Endodermal cell (in vitro differentiated cells): ENCODE data around the gene PCGF3. TPM values are rescaled to one million over a fixed set of nuclear protein-coding genes. Genes with fewer than 3 reads are reported as not detected.

Source experiments
- DNase-seq: peaks from one replicate; pipeline ENCODE4 v3.0.0-alpha.2; 2017
- H3K27ac ChIP-seq: 2 replicates; pipeline ENCODE4 v1.5.1; 2013; ENCODE audit warnings: mild to moderate bottlenecking, low read depth, low read length, moderate library complexity
- H3K27me3 ChIP-seq: 2 replicates; pipeline ENCODE4 v1.6.1; 2013; ENCODE audit warnings: mild to moderate bottlenecking, low read length, moderate library complexity; ENCODE audit not compliant: insufficient read depth, control insufficient read depth, poor library complexity, severe bottlenecking
- H3K36me3 ChIP-seq: 2 replicates; pipeline ENCODE4 v1.7.0; 2013; ENCODE audit warnings: mild to moderate bottlenecking, low read length, moderate library complexity; ENCODE audit not compliant: control insufficient read depth, insufficient read depth
- H3K4me1 ChIP-seq: one replicate; pipeline ENCODE4 v1.7.0; 2013; ENCODE audit warnings: low read length; ENCODE audit not compliant: control insufficient read depth, insufficient read depth
- H3K4me3 ChIP-seq: 2 replicates; pipeline ENCODE4 v1.5.1; 2013; ENCODE audit warnings: mild to moderate bottlenecking, low read length, moderate library complexity
- H3K9ac ChIP-seq: 2 replicates; pipeline ENCODE4 v1.6.1; 2013; ENCODE audit warnings: mild to moderate bottlenecking, low read length, moderate library complexity; ENCODE audit not compliant: poor library complexity, severe bottlenecking; ENCODE audit errors: extremely low read depth
- H3K9me3 ChIP-seq: 2 replicates; pipeline ENCODE4 v1.6.1; 2013; ENCODE audit warnings: mild to moderate bottlenecking, low read length, moderate library complexity; ENCODE audit not compliant: control insufficient read depth
- H3K27ac Mint-ChIP-seq: 2 replicates; pipeline ENCODE4 v1.8.0; 2020; ENCODE audit warnings: mixed read lengths
- H3K27me3 Mint-ChIP-seq: 2 replicates; pipeline ENCODE4 v1.8.0; 2021; ENCODE audit warnings: mild to moderate bottlenecking, mixed read lengths; ENCODE audit not compliant: insufficient read depth
- H3K36me3 Mint-ChIP-seq: 2 replicates; pipeline ENCODE4 v1.8.0; 2020; ENCODE audit warnings: low read depth, mixed read lengths
- H3K4me1 Mint-ChIP-seq: 2 replicates; pipeline ENCODE4 v1.8.0; 2020; ENCODE audit warnings: mixed read lengths
- H3K4me3 Mint-ChIP-seq: 2 replicates; pipeline ENCODE4 v1.8.0; 2020; ENCODE audit warnings: mild to moderate bottlenecking, moderate library complexity, mixed read lengths
- H3K9me3 Mint-ChIP-seq: 2 replicates; pipeline ENCODE4 v1.8.0; 2020; ENCODE audit warnings: mild to moderate bottlenecking, mixed read lengths
- CTCF ChIP-seq: fragments of 200-600 bp; sonication (generic); conservative IDR thresholded peaks from 2 replicates; pipeline ENCODE4 v1.5.0; 2021; ENCODE audit warnings: antibody characterized with exemption, mild to moderate bottlenecking
- WGBS, 2 experiments: methylation state at CpG; one replicate each; pipeline versions ENCODE4 v1.1.5 to v1.1.7; 2013; ENCODE audit warnings: missing lambda C conversion rate in 2 of 2, mixed read lengths in 1 of 2; ENCODE audit not compliant: insufficient coverage in 1 of 2, insufficient read length in 1 of 2; 5-methylcytosine and 5-hydroxymethylcytosine counted together
- total RNA-seq, 2 donors: library from RNA; stranded (reverse); fragmentation: NEBNext Ultra II Directional in 1 of 2; extraction: Animal tissue kit (Norgen Biotek cat#: 25700) in 1 of 2; gene quantifications; 2 replicates in 1 of 2; 3 replicates in 1 of 2; pipeline ENCODE4 v1.2.1, GENCODE V29; 2021

PCGF3 gene
- total RNA-seq, 2 donors from 2014 or later, result 53.1 to 64.0 TPM

GRCh38 chr4:709348-709747, 3.7 kb downstream of the PCGF3 start:
- peaks cover 10% of the 10 kb centered on the region for H3K9me3 Mint-ChIP-seq
- Histone ChIP-seq H3K9me3 (no peaks in the 10 kb centered on the region), H3K4me1 (no peaks in the 10 kb centered on the region), H3K4me3 (peak overlapping the region; percentile 38), H3K9ac (no peak overlapping the region), H3K36me3 (peaks cover 43% of the 10 kb centered on the region), H3K27me3 (peaks cover 6% of the 10 kb centered on the region), H3K27ac (no peak overlapping the region)
- peaks cover 35% of the 10 kb centered on the region for H3K36me3 Mint-ChIP-seq
- no peak for TF ChIP-seq CTCF
- DNase-seq, result no peak
- 94 to 100% methylated on average over 6 of the region's 6 CpGs for WGBS, 2 experiments
- H3K4me3 Mint-ChIP-seq, result no peak overlapping the region
- H3K27me3 Mint-ChIP-seq, result peaks cover 5% of the 10 kb centered on the region
- no peaks in the 10 kb centered on the region for H3K4me1 Mint-ChIP-seq
- no peak overlapping the region for H3K27ac Mint-ChIP-seq

GRCh38 chr4:710116-710515, 4.5 kb downstream of the PCGF3 start:
- TF ChIP-seq CTCF, result no peak
- H3K27me3 Mint-ChIP-seq, result peaks cover 2% of the 10 kb centered on the region
- Histone ChIP-seq H3K4me3 (no peak overlapping the region), H3K4me1 (no peaks in the 10 kb centered on the region), H3K9me3 (no peaks in the 10 kb centered on the region), H3K9ac (no peak overlapping the region), H3K27me3 (peaks cover 1% of the 10 kb centered on the region), H3K36me3 (peaks cover 44% of the 10 kb centered on the region), H3K27ac (no peak overlapping the region)
- no peaks in the 10 kb centered on the region for H3K4me1 Mint-ChIP-seq
- 90% methylated on average over 8 to 9 of the region's 9 CpGs for WGBS, 2 experiments
- peaks cover 10% of the 10 kb centered on the region for H3K9me3 Mint-ChIP-seq
- H3K27ac Mint-ChIP-seq, result no peak overlapping the region
- H3K36me3 Mint-ChIP-seq, result peaks cover 38% of the 10 kb centered on the region
- DNase-seq, result no peak
- H3K4me3 Mint-ChIP-seq, result no peak overlapping the region

- no peak overlapping the region for H3K9ac ChIP-seq
- H3K27ac ChIP-seq, result no peak overlapping the region
- DNase-seq, result no peak
- Mint-ChIP-seq H3K4me3 (no peak overlapping the region), H3K27me3 (no peaks in the 10 kb centered on the region), H3K27ac (peak overlapping the region; percentile 25), H3K36me3 (peaks cover 38% of the 10 kb centered on the region), H3K4me1 (no peaks in the 10 kb centered on the region), H3K9me3 (peaks cover 10% of the 10 kb centered on the region)
- H3K9me3 ChIP-seq, result no peaks in the 10 kb centered on the region
- no peaks in the 10 kb centered on the region for H3K4me1 ChIP-seq
- no peak for TF ChIP-seq CTCF
- H3K4me3 ChIP-seq, result no peak overlapping the region
- WGBS, 2 experiments, result 94 to 95% methylated on average over 8 to 13 of the region's 13 CpGs
- no peaks in the 10 kb centered on the region for H3K27me3 ChIP-seq
- H3K36me3 ChIP-seq, result peaks cover 44% of the 10 kb centered on the region
Observed at GRCh38 chr4:710916-711315, 5.3 kb downstream of the PCGF3 start.
